Stomach (tissue), 9 donors: ENCODE measurements around the gene GSG1L. TPM values are rescaled to one million over a fixed set of nuclear protein-coding genes. Genes with fewer than 3 reads are reported as not detected.

Source experiments
- DNase-seq, 2 donors: peaks; one replicate each; pipeline versions ENCODE4 v3.0.0 to v3.0.0-alpha.2; 2013 to 2019
- H3K27ac ChIP-seq, 5 donors: fragments of 200-600 bp in 4 of 5; sonication (generic) in 4 of 5; one replicate each; pipeline ENCODE4 v1.5.1; 2013 to 2019; ENCODE audit warnings: mild to moderate bottlenecking in 1 of 5, moderate library complexity in 1 of 5
- H3K27me3 ChIP-seq, 3 donors: fragments of 200-600 bp; sonication (generic); one replicate each; pipeline ENCODE4 v1.5.1; 2017 to 2019; ENCODE audit warnings: mixed run types in 1 of 3
- H3K36me3 ChIP-seq, 4 donors: fragments of 200-600 bp; sonication (generic); 1 replicate in 3 of 4; 2 replicates in 1 of 4; pipeline ENCODE4 v1.5.1; 2016 to 2019
- H3K4me1 ChIP-seq, 4 donors: fragments of 200-600 bp; sonication (generic); one replicate each; pipeline ENCODE4 v1.5.1; 2016 to 2019
- H3K4me3 ChIP-seq, 4 donors: fragments of 200-600 bp; sonication (generic) in 3 of 4; one replicate each; pipeline ENCODE4 v1.5.1; 2016 to 2019; ENCODE audit warnings: mild to moderate bottlenecking in 1 of 4
- H3K9me3 ChIP-seq, 4 donors: fragments of 200-600 bp; sonication (generic); one replicate each; pipeline ENCODE4 v1.5.1; 2016 to 2019
- EP300 ChIP-seq: sonication (generic); formaldehyde crosslinking; IDR thresholded peaks from one replicate; pipeline ENCODE4 v1.6.1; 2017; ENCODE audit warnings: antibody characterized with exemption
- POLR2A ChIP-seq, 4 donors: fragments of 450-650 bp; IDR thresholded peaks; one replicate each; pipeline ENCODE4 v1.6.1; 2016; ENCODE audit warnings: antibody characterized with exemption in 4 of 4, control low read depth in 2 of 4, mild to moderate bottlenecking in 1 of 4, moderate library complexity in 1 of 4
- POLR2AphosphoS5 ChIP-seq, 3 donors: sonication (generic); formaldehyde crosslinking; IDR thresholded peaks; one replicate each; pipeline ENCODE4 v1.6.1; 2016; ENCODE audit warnings: antibody characterized with exemption in 3 of 3
- WGBS, 5 donors: extraction: QIAGEN DNeasy Blood & Tissue Kit in 3 of 5; methylation state at CpG; one replicate each; pipeline versions ENCODE4 v1.1.5 to v1.1.7; 2013 to 2018; 5-methylcytosine and 5-hydroxymethylcytosine counted together
- intact Hi-C: fragments of 100-400 bp; cut with DNase I; formaldehyde crosslinking; loops from one replicate; pipeline ENCODE4 v1.15.1; 2023; ENCODE audit warnings: low total_unique reads
- polyA plus RNA-seq, 3 donors: library from polyadenylated mRNA; stranded (reverse); fragments of 200-250 nt; gene quantifications; one replicate each; pipeline ENCODE4 v1.2.3, GENCODE V29; 2013
- total RNA-seq, 5 donors: library from RNA; depleted of rRNA; stranded (reverse); fragments of >200 nt; gene quantifications; one replicate each; pipeline versions ENCODE4 v1.1.0 to v1.2.3, GENCODE V29; 2014 to 2016
- TF ChIP-seq, protein P1 (sequence below), 7 experiments: fragments of 450-650 bp in 4 of 7; fragments of 200-600 bp in 3 of 7; sonication (generic) in 3 of 7; IDR thresholded peaks; one replicate each; pipeline ENCODE4 v1.5.1; 2016 to 2019; ENCODE audit warnings: antibody characterized with exemption in 7 of 7, control low read depth in 2 of 7, mild to moderate bottlenecking in 1 of 7
- donor health status: healthy with polysubstance abuse.
- donor health status: Bipolar disorder and iron deficiency.
- donor health status: healthy.

Gene GSG1L
- total and polyA plus RNA-seq, 8 donors, result 0.06 TPM; not detected in 7

DNA sequence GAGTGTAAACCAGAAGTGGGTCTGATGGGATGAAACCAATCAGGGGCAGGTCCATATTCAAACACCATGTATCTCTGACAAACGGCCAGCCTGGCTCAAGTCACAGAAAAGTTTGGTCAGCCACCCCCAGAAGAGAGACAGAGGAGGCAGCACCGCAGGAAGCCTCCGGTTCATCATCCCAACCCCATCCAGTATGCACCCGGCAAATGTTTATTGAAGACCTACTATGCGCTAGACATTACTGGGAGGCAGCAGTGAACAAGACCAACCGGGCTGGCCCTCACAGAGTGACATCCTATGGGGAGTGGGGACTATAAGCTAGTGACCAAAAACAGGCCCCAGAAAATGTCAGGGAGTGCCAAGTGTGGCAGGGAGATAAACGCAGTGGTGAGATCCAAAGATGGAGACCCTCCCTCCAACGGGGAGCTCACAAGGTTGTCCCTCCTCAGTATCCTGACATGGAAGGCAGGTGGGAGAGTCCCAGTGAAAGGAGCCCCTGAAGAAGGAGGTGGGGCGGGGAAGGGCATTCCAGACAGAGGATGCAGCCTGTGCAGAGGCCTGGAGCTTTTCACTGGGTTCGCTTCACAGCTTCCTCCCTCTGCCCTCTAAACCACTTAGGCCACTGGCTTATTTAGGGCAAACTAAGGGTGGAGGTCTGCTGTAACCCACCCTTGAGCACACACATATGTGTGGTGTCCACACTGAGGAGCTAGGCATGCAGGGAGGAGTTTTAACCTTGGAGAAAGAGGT lies 2.0 kb downstream of the GSG1L start:
- intact Hi-C loops, result no loop called here
- WGBS, 5 donors, result 62 to 71% (median 69%) methylated on average over 10 of the region's 10 CpGs

DNA sequence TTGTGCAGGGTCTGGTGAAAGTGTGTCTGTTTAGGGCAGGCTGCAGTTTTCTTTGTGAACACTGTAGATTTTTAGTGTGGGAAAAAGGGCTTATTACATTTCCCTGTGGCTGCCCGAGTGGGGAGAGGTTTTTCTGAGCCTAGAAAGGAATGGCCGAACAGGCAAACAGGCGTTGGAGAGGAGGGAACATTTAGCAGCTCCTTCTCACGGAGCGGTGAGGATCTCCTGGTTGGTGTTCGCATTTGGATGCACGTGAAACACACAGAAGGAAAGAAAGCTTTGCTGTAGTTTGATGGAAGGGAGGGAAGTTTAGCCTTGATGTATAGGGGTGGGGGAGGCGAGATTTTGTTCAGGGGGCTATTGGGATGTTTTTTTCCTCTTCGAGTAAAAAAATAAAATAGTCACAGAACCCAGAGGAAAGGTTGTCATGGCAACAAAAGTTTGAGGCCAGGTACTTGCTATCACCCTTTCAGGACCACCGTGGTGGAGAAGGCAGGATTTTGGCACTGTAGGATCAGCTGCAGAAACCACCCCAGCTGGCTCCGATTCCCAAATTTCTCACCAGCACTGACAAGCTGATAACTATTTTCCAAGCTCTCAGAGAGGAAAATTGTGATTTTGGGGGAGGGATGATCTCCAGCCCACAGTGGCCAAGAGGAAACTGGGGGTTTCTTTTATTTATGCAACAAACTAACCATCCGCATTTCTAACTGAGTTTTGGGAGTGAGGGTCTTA lies 3.5 kb downstream of the GSG1L start:
- H3K9me3 ChIP-seq, result no peaks in the 10 kb centered on the region
- peaks cover 12 to 93% (median 37%) of the 10 kb centered on the region in 3 donors for H3K27me3 ChIP-seq
- no peak overlapping the region for H3K4me3 ChIP-seq
- no peak for TF ChIP-seq POLR2AphosphoS5 (IDR thresholded peaks at IDR 0.05)
- TF ChIP-seq EP300, result no peak
- TF ChIP-seq, protein P1, sequence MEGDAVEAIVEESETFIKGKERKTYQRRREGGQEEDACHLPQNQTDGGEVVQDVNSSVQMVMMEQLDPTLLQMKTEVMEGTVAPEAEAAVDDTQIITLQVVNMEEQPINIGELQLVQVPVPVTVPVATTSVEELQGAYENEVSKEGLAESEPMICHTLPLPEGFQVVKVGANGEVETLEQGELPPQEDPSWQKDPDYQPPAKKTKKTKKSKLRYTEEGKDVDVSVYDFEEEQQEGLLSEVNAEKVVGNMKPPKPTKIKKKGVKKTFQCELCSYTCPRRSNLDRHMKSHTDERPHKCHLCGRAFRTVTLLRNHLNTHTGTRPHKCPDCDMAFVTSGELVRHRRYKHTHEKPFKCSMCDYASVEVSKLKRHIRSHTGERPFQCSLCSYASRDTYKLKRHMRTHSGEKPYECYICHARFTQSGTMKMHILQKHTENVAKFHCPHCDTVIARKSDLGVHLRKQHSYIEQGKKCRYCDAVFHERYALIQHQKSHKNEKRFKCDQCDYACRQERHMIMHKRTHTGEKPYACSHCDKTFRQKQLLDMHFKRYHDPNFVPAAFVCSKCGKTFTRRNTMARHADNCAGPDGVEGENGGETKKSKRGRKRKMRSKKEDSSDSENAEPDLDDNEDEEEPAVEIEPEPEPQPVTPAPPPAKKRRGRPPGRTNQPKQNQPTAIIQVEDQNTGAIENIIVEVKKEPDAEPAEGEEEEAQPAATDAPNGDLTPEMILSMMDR (IDR thresholded peaks at IDR 0.05), result no peak
- TF ChIP-seq POLR2A (IDR thresholded peaks at IDR 0.05), result no peak
- no peak overlapping the region for H3K27ac ChIP-seq
- no peak for DNase-seq
- no peaks in the 10 kb centered on the region for H3K36me3 ChIP-seq
- H3K4me1 ChIP-seq, result peaks cover 8 to 14% (median 12%) of the 10 kb centered on the region in 4 donors
- intact Hi-C loops, result no loop called here
- WGBS, 5 donors, result 24 to 40% (median 32%) methylated on average over 12 of the region's 12 CpGs

More for the DNA sequence above, 2.0 kb downstream of the GSG1L start:
- no peak for DNase-seq
- no peak overlapping the region for H3K27ac ChIP-seq
- H3K36me3 ChIP-seq, result no peaks in the 10 kb centered on the region
- H3K4me1 ChIP-seq, result peaks cover 8 to 14% (median 12%) of the 10 kb centered on the region in 4 donors
- H3K27me3 ChIP-seq, result peaks cover 12 to 95% (median 37%) of the 10 kb centered on the region in 3 donors
- no peaks in the 10 kb centered on the region for H3K9me3 ChIP-seq
- TF ChIP-seq, protein P1 (IDR thresholded peaks at IDR 0.05), result no peak
- TF ChIP-seq POLR2A (IDR thresholded peaks at IDR 0.05) (no peak), EP300 (no peak), POLR2AphosphoS5 (IDR thresholded peaks at IDR 0.05) (no peak)
- H3K4me3 ChIP-seq, result no peak overlapping the region

DNA sequence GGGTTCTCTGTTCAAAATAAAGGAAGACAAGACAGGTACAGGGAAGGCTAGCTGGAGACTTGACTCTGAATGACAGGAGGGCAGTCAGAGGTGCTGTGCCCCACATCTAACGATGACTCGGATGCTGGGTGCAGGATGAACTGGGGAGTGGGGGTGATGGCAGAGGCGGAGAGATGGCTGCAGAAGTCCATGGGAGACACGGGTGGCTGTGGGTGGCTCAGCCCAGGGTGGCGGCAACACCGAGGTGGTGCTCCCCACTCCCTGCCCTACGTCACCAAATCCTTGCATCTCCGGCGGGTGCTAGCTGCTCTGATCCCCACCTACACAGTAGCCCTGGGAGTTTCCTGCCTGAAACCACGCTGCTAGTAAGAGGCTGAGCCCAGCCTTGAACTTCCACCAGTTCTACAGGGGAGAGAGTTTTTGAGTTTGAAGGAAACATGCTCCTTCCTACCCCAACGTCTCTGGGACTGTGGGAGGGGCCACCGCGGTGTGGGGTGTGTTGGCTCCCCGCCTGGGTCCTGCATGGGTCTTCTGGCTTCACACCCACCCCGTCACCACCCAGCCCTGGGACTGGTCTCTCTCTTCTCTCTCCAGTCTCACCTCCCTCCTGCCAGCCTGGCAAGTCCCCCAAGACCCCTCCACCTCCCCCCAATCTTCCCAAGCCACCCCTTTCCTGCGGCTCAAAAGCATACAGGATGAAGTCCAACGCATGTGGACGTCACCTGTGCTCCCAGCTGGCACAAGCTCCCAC lies 4.5 kb downstream of the GSG1L start:
- H3K9me3 ChIP-seq, result no peaks in the 10 kb centered on the region
- H3K4me3 ChIP-seq, result no peak overlapping the region
- TF ChIP-seq, protein P1 (IDR thresholded peaks at IDR 0.05), result no peak
- no peak for TF ChIP-seq POLR2AphosphoS5 (IDR thresholded peaks at IDR 0.05)
- TF ChIP-seq POLR2A (IDR thresholded peaks at IDR 0.05), result no peak
- TF ChIP-seq EP300, result no peak
- H3K27me3 ChIP-seq, result peaks cover 9 to 92% (median 33%) of the 10 kb centered on the region in 3 donors
- 60 to 65% (median 63%) methylated on average over 18 of the region's 18 CpGs for WGBS, 5 donors
- peaks cover 8 to 14% (median 12%) of the 10 kb centered on the region in 4 donors for H3K4me1 ChIP-seq
- no peak for DNase-seq
- H3K27ac ChIP-seq, result no peak overlapping the region
- intact Hi-C loops, result no loop called here
- no peaks in the 10 kb centered on the region for H3K36me3 ChIP-seq

DNA sequence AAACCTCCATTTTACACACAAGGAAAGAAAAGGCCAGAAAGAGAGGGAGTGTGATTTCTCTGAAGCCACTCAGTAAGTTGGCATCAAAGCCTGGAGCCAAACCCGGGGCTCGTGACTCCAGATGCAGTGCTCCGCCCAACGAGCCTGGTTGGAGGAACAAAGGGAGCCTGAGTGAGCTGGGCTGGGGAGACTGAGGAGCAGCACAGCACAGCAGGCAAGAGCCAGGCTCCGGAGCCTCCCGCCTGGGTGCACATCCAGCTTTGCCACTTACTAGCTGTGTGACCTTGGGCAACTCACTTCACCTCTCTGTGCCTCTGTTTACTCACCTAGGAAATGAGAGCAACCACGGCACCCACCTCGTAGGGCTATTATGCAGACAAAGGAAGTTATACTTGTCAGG lies 5.6 kb downstream of the GSG1L start:
- Histone ChIP-seq H3K36me3 (no peaks in the 10 kb centered on the region), H3K27me3 (peaks cover 4 to 93% (median 23%) of the 10 kb centered on the region in 3 donors), H3K4me3 (no peak overlapping the region), H3K9me3 (no peaks in the 10 kb centered on the region), H3K4me1 (peaks cover 5 to 7% (median 6%) of the 10 kb centered on the region in 4 donors), H3K27ac (no peak overlapping the region)
- WGBS, 5 donors, result 75 to 89% (median 83%) methylated on average over 7 to 8 of the region's 8 CpGs
- intact Hi-C loops, result no loop called here
- DNase-seq, result no peak
- TF ChIP-seq, protein P1 (IDR thresholded peaks at IDR 0.05), result no peak
- TF ChIP-seq POLR2AphosphoS5 (IDR thresholded peaks at IDR 0.05) (no peak), EP300 (no peak), POLR2A (IDR thresholded peaks at IDR 0.05) (no peak)
